ENCODE measurements around the gene ROCK2.

The ROCK2 gene

GRCh38 chr2:11145350-11145749 is 199.1 kb downstream of the ROCK2 start:
- peaks cover 11% of the 10 kb centered on the region for H3K27me3 Mint-ChIP-seq (ENCODE audit: low read depth)
- no peaks in the 10 kb centered on the region for H3K4me1 Mint-ChIP-seq (ENCODE audit: low read depth)
- DNase-seq (ENCODE audit: low spot score) = no peak
- no peak overlapping the region for H3K4me3 Mint-ChIP-seq
- no peaks in the 10 kb centered on the region for H3K36me3 Mint-ChIP-seq (ENCODE audit: low read depth)
- no peak overlapping the region for H3K27ac Mint-ChIP-seq
- H3K9me3 Mint-ChIP-seq = no peaks in the 10 kb centered on the region

- H3K4me1 Mint-ChIP-seq (ENCODE audit: low read depth) = no peaks in the 10 kb centered on the region
- no peaks in the 10 kb centered on the region for H3K9me3 Mint-ChIP-seq
- peaks cover 9% of the 10 kb centered on the region for H3K27me3 Mint-ChIP-seq (ENCODE audit: low read depth)
- H3K27ac Mint-ChIP-seq = no peak overlapping the region
- no peak overlapping the region for H3K4me3 Mint-ChIP-seq
- H3K36me3 Mint-ChIP-seq (ENCODE audit: low read depth) = no peaks in the 10 kb centered on the region
- no peak for DNase-seq (ENCODE audit: low spot score)
These were observed 199.7 kb downstream of the ROCK2 start for GRCh38 chr2:11144738-11145079.

- Mint-ChIP-seq H3K9me3 (no peaks in the 10 kb centered on the region), H3K27me3 (ENCODE audit: low read depth) (peaks cover 9% of the 10 kb centered on the region), H3K4me3 (no peak overlapping the region), H3K36me3 (ENCODE audit: low read depth) (no peaks in the 10 kb centered on the region), H3K27ac (no peak overlapping the region), H3K4me1 (ENCODE audit: low read depth) (no peaks in the 10 kb centered on the region)
- no peak for DNase-seq (ENCODE audit: low spot score)
These were observed 200.2 kb downstream of the ROCK2 start for GRCh38 chr2:11144077-11144737.

- no peak for DNase-seq (ENCODE audit: low spot score)
- Mint-ChIP-seq H3K36me3 (ENCODE audit: low read depth) (no peaks in the 10 kb centered on the region), H3K27me3 (ENCODE audit: low read depth) (peaks cover 9% of the 10 kb centered on the region), H3K9me3 (no peaks in the 10 kb centered on the region), H3K4me1 (ENCODE audit: low read depth) (no peaks in the 10 kb centered on the region), H3K4me3 (no peak overlapping the region), H3K27ac (no peak overlapping the region)
These were observed 201.4 kb downstream of the ROCK2 start for GRCh38 chr2:11142987-11143386.

- no peak overlapping the region for H3K4me3 Mint-ChIP-seq
- DNase-seq (ENCODE audit: low spot score) = no peak
- peaks cover 12% of the 10 kb centered on the region for H3K27me3 Mint-ChIP-seq (ENCODE audit: low read depth)
- no peaks in the 10 kb centered on the region for H3K4me1 Mint-ChIP-seq (ENCODE audit: low read depth)
- H3K9me3 Mint-ChIP-seq = no peaks in the 10 kb centered on the region
- H3K27ac Mint-ChIP-seq = no peak overlapping the region
- H3K36me3 Mint-ChIP-seq (ENCODE audit: low read depth) = no peaks in the 10 kb centered on the region
These were observed 202.1 kb downstream of the ROCK2 start for GRCh38 chr2:11142330-11142729.

GRCh38 chr2:11141319-11141718 is 203.1 kb downstream of the ROCK2 start:
- DNase-seq (ENCODE audit: low spot score) = no peak
- H3K4me3 Mint-ChIP-seq = no peak overlapping the region
- no peaks in the 10 kb centered on the region for H3K9me3 Mint-ChIP-seq
- H3K27me3 Mint-ChIP-seq (ENCODE audit: low read depth) = peaks cover 15% of the 10 kb centered on the region
- no peaks in the 10 kb centered on the region for H3K36me3 Mint-ChIP-seq (ENCODE audit: low read depth)
- H3K27ac Mint-ChIP-seq = no peak overlapping the region
- H3K4me1 Mint-ChIP-seq (ENCODE audit: low read depth) = no peaks in the 10 kb centered on the region

GRCh38 chr2:11140492-11140891 is 203.9 kb downstream of the ROCK2 start:
- H3K36me3 Mint-ChIP-seq (ENCODE audit: low read depth) = no peaks in the 10 kb centered on the region
- no peaks in the 10 kb centered on the region for H3K9me3 Mint-ChIP-seq
- peaks cover 19% of the 10 kb centered on the region for H3K27me3 Mint-ChIP-seq (ENCODE audit: low read depth)
- no peak overlapping the region for H3K4me3 Mint-ChIP-seq
- no peak for DNase-seq (ENCODE audit: low spot score)
- no peak overlapping the region for H3K27ac Mint-ChIP-seq
- no peaks in the 10 kb centered on the region for H3K4me1 Mint-ChIP-seq (ENCODE audit: low read depth)

- H3K9me3 Mint-ChIP-seq = no peaks in the 10 kb centered on the region
- peaks cover 6% of the 10 kb centered on the region for H3K4me1 Mint-ChIP-seq (ENCODE audit: low read depth)
- no peaks in the 10 kb centered on the region for H3K36me3 Mint-ChIP-seq (ENCODE audit: low read depth)
- H3K4me3 Mint-ChIP-seq = no peak overlapping the region
- no peak overlapping the region for H3K27ac Mint-ChIP-seq
- no peak for DNase-seq (ENCODE audit: low spot score)
- peaks cover 24% of the 10 kb centered on the region for H3K27me3 Mint-ChIP-seq (ENCODE audit: low read depth)
These were observed 210.1 kb downstream of the ROCK2 start for GRCh38 chr2:11134349-11134748.

GRCh38 chr2:11133936-11134320 is 210.5 kb downstream of the ROCK2 start:
- peaks cover 24% of the 10 kb centered on the region for H3K27me3 Mint-ChIP-seq (ENCODE audit: low read depth)
- H3K4me1 Mint-ChIP-seq (ENCODE audit: low read depth) = peaks cover 6% of the 10 kb centered on the region
- no peak overlapping the region for H3K27ac Mint-ChIP-seq
- H3K36me3 Mint-ChIP-seq (ENCODE audit: low read depth) = no peaks in the 10 kb centered on the region
- H3K4me3 Mint-ChIP-seq = no peak overlapping the region
- no peak for DNase-seq (ENCODE audit: low spot score)
- no peaks in the 10 kb centered on the region for H3K9me3 Mint-ChIP-seq

- Mint-ChIP-seq H3K4me3 (peak overlapping the region; percentile 83), H3K27ac (peak overlapping the region; percentile 78), H3K4me1 (ENCODE audit: low read depth) (peaks cover 6% of the 10 kb centered on the region), H3K27me3 (ENCODE audit: low read depth) (peaks cover 24% of the 10 kb centered on the region), H3K36me3 (ENCODE audit: low read depth) (no peaks in the 10 kb centered on the region), H3K9me3 (no peaks in the 10 kb centered on the region)
- no peak for DNase-seq (ENCODE audit: low spot score)
These were observed 211.0 kb downstream of the ROCK2 start for GRCh38 chr2:11133238-11133935.

- H3K36me3 Mint-ChIP-seq (ENCODE audit: low read depth) = no peaks in the 10 kb centered on the region
- no peak for DNase-seq (ENCODE audit: low spot score)
- H3K4me3 Mint-ChIP-seq = peak overlapping the region; percentile 83
- no peaks in the 10 kb centered on the region for H3K9me3 Mint-ChIP-seq
- peaks cover 25% of the 10 kb centered on the region for H3K27me3 Mint-ChIP-seq (ENCODE audit: low read depth)
- H3K4me1 Mint-ChIP-seq (ENCODE audit: low read depth) = peaks cover 6% of the 10 kb centered on the region
- no peak overlapping the region for H3K27ac Mint-ChIP-seq
These were observed 212.3 kb downstream of the ROCK2 start for GRCh38 chr2:11132036-11132671.

GRCh38 chr2:11131166-11131920 is 213.1 kb downstream of the ROCK2 start:
- Mint-ChIP-seq H3K9me3 (no peaks in the 10 kb centered on the region), H3K27ac (no peak overlapping the region), H3K36me3 (ENCODE audit: low read depth) (no peaks in the 10 kb centered on the region), H3K4me3 (peak overlapping the region; percentile 58), H3K4me1 (ENCODE audit: low read depth) (peaks cover 6% of the 10 kb centered on the region), H3K27me3 (ENCODE audit: low read depth) (peaks cover 24% of the 10 kb centered on the region)
- DNase-seq (ENCODE audit: low spot score) = no peak
